Measurements from ENCODE around the gene PHB1.

GRCh38 chr17:49361129-49361901 is 53.4 kb downstream of the PHB1 start:
- TF ChIP-seq CTCF (conservative IDR thresholded peaks at IDR 0.05; ENCODE audit: low read depth in 2 of 2) (no peak), REST (IDR thresholded peaks at IDR 0.05; ENCODE audit: unreplicated experiment) (no peak), POLR2AphosphoS5 (IDR thresholded peaks at IDR 0.05; ENCODE audit: low read depth) (0 out of 2 replicates have a peak, but pooled peaks have one; percentile 29), EZH2 (IDR thresholded peaks at IDR 0.05; ENCODE audit: low read depth, unreplicated experiment) (no peak)

Data from GM23338 (cell line).